Neural progenitor cell (in vitro differentiated cells): Measurements from ENCODE around the gene NDST1. TPM values are rescaled to one million over a fixed set of nuclear protein-coding genes. Genes with fewer than 3 reads are reported as not detected.

Source experiments
- DNase-seq: peaks from one replicate; pipeline ENCODE4 v3.0.0-alpha.2; 2016; ENCODE audit warnings: low spot score
- H2AFZ ChIP-seq: fragments of 200-600 bp; sonication (generic); replicated peaks from 2 replicates; pipeline ENCODE4 v1.6.1; 2016; ENCODE audit warnings: antibody characterized with exemption
- H3F3A ChIP-seq: fragments of 200-600 bp; sonication (generic); 2 replicates; pipeline ENCODE4 v1.6.1; 2016; ENCODE audit warnings: antibody characterized with exemption, low read depth
- H3K27ac ChIP-seq: fragments of 200-600 bp; sonication (generic); 2 replicates; pipeline ENCODE4 v1.5.1; 2016; ENCODE audit warnings: mild to moderate bottlenecking
- H3K27me3 ChIP-seq: fragments of 200-600 bp; sonication (generic); 2 replicates; pipeline ENCODE4 v1.6.1; 2016; ENCODE audit warnings: mild to moderate bottlenecking, moderate library complexity
- H3K36me3 ChIP-seq: fragments of 200-600 bp; sonication (generic); 2 replicates; pipeline ENCODE4 v1.5.1; 2016
- H3K4me1 ChIP-seq: fragments of 200-600 bp; sonication (generic); 2 replicates; pipeline ENCODE4 v1.6.1; 2016; ENCODE audit warnings: mixed run types
- H3K4me2 ChIP-seq: fragments of 200-600 bp; sonication (generic); 2 replicates; pipeline ENCODE4 v1.6.1; 2016
- H3K4me3 ChIP-seq: fragments of 200-600 bp; sonication (generic); 2 replicates; pipeline ENCODE4 v1.5.1; 2016
- H3K79me2 ChIP-seq: fragments of 200-600 bp; sonication (generic); 2 replicates; pipeline ENCODE4 v1.6.1; 2016; ENCODE audit warnings: low read depth
- H3K9ac ChIP-seq: fragments of 200-600 bp; sonication (generic); 2 replicates; pipeline ENCODE4 v1.6.1; 2016
- H3K9me3 ChIP-seq: fragments of 200-600 bp; sonication (generic); 2 replicates; pipeline ENCODE4 v1.5.1; 2016; ENCODE audit warnings: low read depth
- H4K20me1 ChIP-seq: fragments of 200-600 bp; sonication (generic); 2 replicates; pipeline ENCODE4 v1.6.1; 2016; ENCODE audit warnings: low read depth
- H3K27ac Mint-ChIP-seq: 3 replicates; pipeline ENCODE4 v1.8.0; 2021; ENCODE audit warnings: mixed read lengths
- H3K27me3 Mint-ChIP-seq: 2 replicates; pipeline ENCODE4 v1.8.0; 2022; ENCODE audit warnings: low read depth, mild to moderate bottlenecking, inconsistent platforms, moderate library complexity, mixed read lengths; ENCODE audit not compliant: insufficient read depth
- H3K36me3 Mint-ChIP-seq: 3 replicates; pipeline ENCODE4 v1.8.0; 2021; ENCODE audit warnings: mixed read lengths
- H3K4me1 Mint-ChIP-seq: 3 replicates; pipeline ENCODE4 v1.8.0; 2021; ENCODE audit warnings: mixed read lengths
- H3K4me3 Mint-ChIP-seq: 3 replicates; pipeline ENCODE4 v1.8.0; 2021; ENCODE audit warnings: mild to moderate bottlenecking, moderate library complexity, mixed read lengths
- H3K9me3 Mint-ChIP-seq: 3 replicates; pipeline ENCODE4 v1.8.0; 2020; ENCODE audit warnings: mixed read lengths
- CTCF ChIP-seq: fragments of 200-600 bp; sonication (generic); IDR thresholded peaks from 2 replicates; pipeline ENCODE4 v1.5.1; 2017; ENCODE audit warnings: antibody characterized with exemption, mild to moderate bottlenecking
- EZH2 ChIP-seq: fragments of 200-600 bp; sonication (generic); IDR thresholded peaks from 2 replicates; pipeline ENCODE4 v1.6.1; 2017; ENCODE audit warnings: antibody characterized with exemption, mild to moderate bottlenecking, moderate library complexity
- EZH2phosphoT487 ChIP-seq: fragments of 200-600 bp; sonication (generic); IDR thresholded peaks from 2 replicates; pipeline ENCODE4 v1.6.1; 2017; ENCODE audit warnings: antibody characterized with exemption
- total RNA-seq: library from RNA; depleted of rRNA; stranded (reverse); fragments of >200 nt; gene quantifications from 2 replicates; pipeline ENCODE4 v1.2.3, GENCODE V29; 2015; ENCODE audit warnings: low replicate concordance

NDST1 gene
- total RNA-seq, 1 donor from 2014 or later: 22.9 TPM

- no peaks in the 10 kb centered on the region for H3K9me3 ChIP-seq
- no peak overlapping the region for H2AFZ ChIP-seq
- H3K36me3 Mint-ChIP-seq: peaks cover 28% of the 10 kb centered on the region
- no peak overlapping the region for H3K9ac ChIP-seq
- H3K4me1 Mint-ChIP-seq: no peaks in the 10 kb centered on the region
- no peak overlapping the region for H3K4me3 Mint-ChIP-seq
- H3K4me1 ChIP-seq: no peaks in the 10 kb centered on the region
- no peak overlapping the region for H3K4me3 ChIP-seq
- H3K9me3 Mint-ChIP-seq: no peaks in the 10 kb centered on the region
- H3K4me2 ChIP-seq: no peak overlapping the region
- H3K27ac ChIP-seq: no peak overlapping the region
- no peaks in the 10 kb centered on the region for H3K79me2 ChIP-seq
- no peak for DNase-seq
- no peak overlapping the region for H3K27ac Mint-ChIP-seq
- H3F3A ChIP-seq: no peaks in the 10 kb centered on the region
- H4K20me1 ChIP-seq: no peaks in the 10 kb centered on the region
- no peaks in the 10 kb centered on the region for H3K36me3 ChIP-seq
- TF ChIP-seq CTCF (no peak), EZH2 (no peak), EZH2phosphoT487 (no peak)
- peaks cover 15% of the 10 kb centered on the region for H3K27me3 Mint-ChIP-seq
- H3K27me3 ChIP-seq: no peaks in the 10 kb centered on the region
Observed at GRCh38 chr5:150551066-150551465, 43.1 kb downstream of the NDST1 start.

GRCh38 chr5:150553402-150553801 is 45.5 kb downstream of the NDST1 start:
- Histone ChIP-seq H3K4me3 (no peak overlapping the region), H2AFZ (no peak overlapping the region), H3K79me2 (no peaks in the 10 kb centered on the region), H3K9me3 (no peaks in the 10 kb centered on the region), H3K27me3 (no peaks in the 10 kb centered on the region), H3K9ac (no peak overlapping the region), H3F3A (no peaks in the 10 kb centered on the region), H3K27ac (no peak overlapping the region), H3K36me3 (no peaks in the 10 kb centered on the region), H3K4me2 (no peak overlapping the region), H3K4me1 (no peaks in the 10 kb centered on the region), H4K20me1 (no peaks in the 10 kb centered on the region)
- no peak for TF ChIP-seq EZH2
- TF ChIP-seq CTCF: no peak
- no peak for TF ChIP-seq EZH2phosphoT487
- H3K36me3 Mint-ChIP-seq: peaks cover 26% of the 10 kb centered on the region
- H3K4me3 Mint-ChIP-seq: no peak overlapping the region
- peaks cover 4% of the 10 kb centered on the region for H3K4me1 Mint-ChIP-seq
- DNase-seq: no peak
- H3K27me3 Mint-ChIP-seq: peaks cover 17% of the 10 kb centered on the region
- H3K27ac Mint-ChIP-seq: no peak overlapping the region
- no peaks in the 10 kb centered on the region for H3K9me3 Mint-ChIP-seq

GRCh38 chr5:150553911-150554310 is 46.0 kb downstream of the NDST1 start:
- no peak for DNase-seq
- Histone ChIP-seq H3K9ac (no peak overlapping the region), H3F3A (no peaks in the 10 kb centered on the region), H3K27ac (no peak overlapping the region), H3K4me1 (no peaks in the 10 kb centered on the region), H3K36me3 (no peaks in the 10 kb centered on the region), H3K4me3 (no peak overlapping the region), H3K4me2 (no peak overlapping the region), H4K20me1 (no peaks in the 10 kb centered on the region), H3K79me2 (no peaks in the 10 kb centered on the region), H3K27me3 (no peaks in the 10 kb centered on the region), H3K9me3 (no peaks in the 10 kb centered on the region), H2AFZ (no peak overlapping the region)
- Mint-ChIP-seq H3K4me3 (no peak overlapping the region), H3K9me3 (no peaks in the 10 kb centered on the region), H3K27me3 (peaks cover 16% of the 10 kb centered on the region), H3K36me3 (peaks cover 26% of the 10 kb centered on the region), H3K4me1 (peaks cover 4% of the 10 kb centered on the region), H3K27ac (no peak overlapping the region)
- TF ChIP-seq EZH2: no peak
- no peak for TF ChIP-seq CTCF
- no peak for TF ChIP-seq EZH2phosphoT487
